Small intestine (tissue), 7 donors: Measurements from ENCODE around the gene SOHLH2. TPM values are rescaled to one million over a fixed set of nuclear protein-coding genes. Genes with fewer than 3 reads are reported as not detected.

Experiments
- DNase-seq, 2 donors: peaks; one replicate each; pipeline versions ENCODE4 v3.0.0 to v3.0.0-alpha.2; 2013
- FAIRE-seq: peaks from 2 replicates; lab custom pipeline; 2012; peaks lifted over from hg19 to GRCh38; lab: Jason Lieb, UNC
- H3K27ac ChIP-seq, 3 donors: one replicate each; pipeline ENCODE4 v1.5.1; 2013; ENCODE audit warnings: low read length in 2 of 3, mild to moderate bottlenecking in 2 of 3, control low read depth in 1 of 3, inconsistent platforms in 1 of 3, low read depth in 1 of 3, moderate library complexity in 1 of 3
- H3K27me3 ChIP-seq, 3 donors: one replicate each; pipeline ENCODE4 v1.6.1; 2013; ENCODE audit warnings: low read length in 3 of 3, inconsistent platforms in 1 of 3; ENCODE audit not compliant: control insufficient read depth in 3 of 3, insufficient read depth in 3 of 3
- H3K36me3 ChIP-seq, 3 donors: one replicate each; pipeline ENCODE4 v1.6.1; 2013; ENCODE audit warnings: low read length in 3 of 3, inconsistent platforms in 1 of 3, low read depth in 1 of 3, mild to moderate bottlenecking in 1 of 3, moderate library complexity in 1 of 3; ENCODE audit not compliant: control insufficient read depth in 3 of 3, insufficient read depth in 2 of 3
- H3K4me1 ChIP-seq, 3 donors: one replicate each; pipeline ENCODE4 v1.6.1; 2013; ENCODE audit warnings: low read length in 2 of 3, inconsistent platforms in 1 of 3, low read depth in 1 of 3, mild to moderate bottlenecking in 1 of 3, moderate library complexity in 1 of 3; ENCODE audit not compliant: control insufficient read depth in 3 of 3, insufficient read depth in 2 of 3
- H3K4me3 ChIP-seq, 3 donors: one replicate each; pipeline ENCODE4 v1.5.1; 2013; ENCODE audit warnings: low read length in 3 of 3, control low read depth in 1 of 3, inconsistent platforms in 1 of 3, low read depth in 1 of 3, mild to moderate bottlenecking in 1 of 3, moderate library complexity in 1 of 3
- H3K9me3 ChIP-seq, 2 donors: one replicate each; pipeline ENCODE4 v1.6.1; 2013; ENCODE audit warnings: low read depth in 1 of 2, low read length in 1 of 2; ENCODE audit not compliant: control insufficient read depth in 2 of 2, insufficient read depth in 1 of 2
- WGBS, 3 donors: extraction: QIAGEN DNeasy Blood & Tissue Kit; methylation state at CpG; one replicate each; pipeline ENCODE4 v1.1.7; 2013; 5-methylcytosine and 5-hydroxymethylcytosine counted together
- polyA plus RNA-seq, 4 donors: library from polyadenylated mRNA; stranded (reverse) in 3 of 4; unstranded in 1 of 4; fragments of 200-250 nt in 3 of 4; fragments of 120-200 nt in 1 of 4; gene quantifications; one replicate each; pipeline versions ENCODE4 v1.2.1 to v1.2.3, GENCODE V29; 2013
- donor health status: healthy with polysubstance abuse.
- donor health status: control.
- donor health status: control.
- donor health status: Bipolar disorder and iron deficiency.
- donor health status: healthy.

SOHLH2 gene
- polyA plus RNA-seq, 4 donors, result 0.12 to 1.0 TPM; not detected in 2

DNA sequence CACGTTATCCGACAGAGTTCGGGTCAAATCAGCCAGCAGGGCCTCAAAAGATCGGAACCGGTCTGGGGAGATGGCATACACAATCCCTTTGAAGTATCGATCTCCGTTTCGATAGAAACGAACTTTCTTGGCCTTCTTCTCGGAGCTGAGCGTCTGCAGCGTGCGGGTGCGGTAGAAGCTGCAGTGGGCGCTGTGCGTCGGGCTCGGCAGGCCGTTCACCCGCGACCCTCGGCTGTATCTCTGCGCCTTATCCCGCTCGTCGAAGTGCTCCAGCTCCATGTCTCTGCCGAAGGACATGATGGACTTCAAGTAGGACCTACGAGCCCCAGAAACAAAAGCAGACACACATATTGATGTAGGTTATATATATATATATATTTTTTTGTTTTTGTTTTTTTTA is 88.5 kb downstream of the SOHLH2 start:
- 89 to 91% (median 89%) methylated on average over 28 of the region's 28 CpGs for WGBS, 3 donors
- H3K36me3 ChIP-seq, result no peaks in the 10 kb centered on the region
- no peak overlapping the region for H3K4me3 ChIP-seq
- H3K27ac ChIP-seq, result no peak overlapping the region
- H3K4me1 ChIP-seq, result no peaks in the 10 kb centered on the region
- FAIRE-seq (no peak), DNase-seq (no peak)
- H3K9me3 ChIP-seq, result no peaks in the 10 kb centered on the region
- peaks cover 0 to 15% (median 0%) of the 10 kb centered on the region in 3 donors for H3K27me3 ChIP-seq

DNA sequence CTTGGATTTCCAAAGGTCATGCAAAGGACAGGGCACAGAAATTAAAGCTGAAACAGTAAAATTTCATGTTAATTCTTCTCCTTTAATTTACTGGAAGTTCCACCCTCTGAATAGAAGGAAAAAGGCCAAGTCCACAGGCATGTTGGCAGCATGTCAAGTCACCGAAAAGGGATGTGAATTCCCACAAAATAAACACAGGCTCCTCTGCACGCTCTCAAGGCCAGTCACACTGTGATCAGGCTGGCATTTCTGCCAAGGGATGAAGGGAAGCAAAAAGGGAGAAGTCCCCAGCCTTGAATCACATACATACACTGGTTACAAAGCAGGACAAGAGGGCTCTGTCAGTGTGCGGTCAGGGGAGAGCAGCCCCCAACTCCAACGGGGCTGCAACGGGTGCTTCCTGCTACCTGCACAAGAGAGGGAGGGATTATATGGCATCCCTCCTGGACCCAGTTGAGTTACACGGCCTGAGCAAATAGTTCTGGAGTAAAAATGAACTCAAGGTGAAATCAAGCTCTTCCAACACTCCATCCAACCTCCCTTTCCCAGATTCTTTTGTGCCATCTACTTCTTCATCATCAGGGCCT is 90.0 kb downstream of the SOHLH2 start:
- Histone ChIP-seq H3K4me3 (no peak overlapping the region), H3K9me3 (no peaks in the 10 kb centered on the region), H3K4me1 (no peaks in the 10 kb centered on the region), H3K27me3 (peaks cover 0 to 2% (median 0%) of the 10 kb centered on the region in 3 donors), H3K27ac (no peak overlapping the region), H3K36me3 (no peaks in the 10 kb centered on the region)
- 54 to 66% (median 63%) methylated on average over 6 of the region's 6 CpGs for WGBS, 3 donors
- FAIRE-seq (no peak), DNase-seq (no peak)

Other genes with a start within 250 kb of the SOHLH2 start
- gene DCLK1, start 83.2 kb downstream of the SOHLH2 start, polyA plus RNA-seq, result 1 to 10 TPM in 1 of 4 donors, under 1 TPM in 2, not detected in 1; 0.54 to 4.9 (median 0.95) TPM
- gene CCDC169, start 83.3 kb upstream of the SOHLH2 start, polyA plus RNA-seq, result 1 to 10 TPM in 1 of 4 donors, under 1 TPM in 1, not detected in 2; 0.37 to 5.3 TPM
- gene SPART, start 131.8 kb upstream of the SOHLH2 start, polyA plus RNA-seq, result 10 to 100 TPM in 3 of 4 donors, 1 to 10 TPM in 1; 3.4 to 55.3 (median 12.4) TPM
- under 1 TPM in 3 of 4 donors, not detected in 1; 0.03 to 0.27 (median 0.22) TPM for gene CCNA1, start 217.9 kb upstream of the SOHLH2 start, polyA plus RNA-seq